HG03108 (cell line): Measurements from ENCODE around the gene RNASE9.
"Not testable (repeated sequence)": the region's sequence is repeated elsewhere in the genome, so short reads cannot be mapped to it uniquely, and the experiment has no call there.

Experiments
- ATAC-seq: cut with Tn5 transposase; IDR thresholded peaks from one replicate; pipeline ENCODE4 v1.9.1; 2021; ENCODE audit warnings: moderate library complexity; ENCODE audit not compliant: unreplicated experiment

Gene RNASE9

GRCh38 chr14:20524027-20524426, 36.8 kb downstream of the RNASE9 start:
- ATAC-seq = no peak

GRCh38 chr14:20522332-20522731, 38.5 kb downstream of the RNASE9 start:
- ATAC-seq = no peak

- ATAC-seq = no peak
These were observed 43.9 kb downstream of the RNASE9 start for GRCh38 chr14:20516921-20517320.

- ATAC-seq = no peak
These were observed 45.0 kb downstream of the RNASE9 start for GRCh38 chr14:20515846-20516245.

- no peak for ATAC-seq
These were observed 48.5 kb downstream of the RNASE9 start for GRCh38 chr14:20512177-20512905.

- no peak for ATAC-seq
These were observed 52.5 kb downstream of the RNASE9 start for GRCh38 chr14:20508367-20508766.

- not testable (repeated sequence) for ATAC-seq
These were observed 53.3 kb downstream of the RNASE9 start for GRCh38 chr14:20507537-20507936.

GRCh38 chr14:20506752-20507151, 54.1 kb downstream of the RNASE9 start:
- not testable (repeated sequence) for ATAC-seq

GRCh38 chr14:20506276-20506675, 54.6 kb downstream of the RNASE9 start:
- ATAC-seq = not testable (repeated sequence)
